Keratinocyte (primary cell): Measurements from ENCODE around the gene POU6F2. TPM values are rescaled to one million over a fixed set of nuclear protein-coding genes. Genes with fewer than 3 reads are reported as not detected.

Experiments
- DNase-seq: peaks from one replicate; pipeline ENCODE4 v3.0.0-alpha.2; 2011; ENCODE audit warnings: low read depth, missing footprints, low spot score
- FAIRE-seq: peaks from 2 replicates; lab custom pipeline; 2011; peaks lifted over from hg19 to GRCh38; lab: Jason Lieb, UNC
- H2AFZ ChIP-seq: 2 replicates; pipeline ENCODE4 v1.6.0; 2012; ENCODE audit warnings: low read length, control low read depth, inconsistent platforms; ENCODE audit not compliant: control insufficient read depth
- H3K27ac ChIP-seq: 2 replicates; pipeline ENCODE4 v1.5.1; 2011; ENCODE audit warnings: low read length; ENCODE audit not compliant: control insufficient read depth, insufficient read depth
- H3K27me3 ChIP-seq: 3 replicates; pipeline ENCODE4 v1.6.0; 2011; ENCODE audit warnings: low read length; ENCODE audit not compliant: control insufficient read depth, insufficient read depth; ENCODE audit errors: extremely low read depth
- H3K36me3 ChIP-seq, 2 experiments: 2 replicates in 1 of 2; 3 replicates in 1 of 2; pipeline ENCODE4 v1.5.1; 2011; ENCODE audit warnings: low read length in 2 of 2, mild to moderate bottlenecking in 1 of 2; ENCODE audit not compliant: control insufficient read depth in 2 of 2, insufficient read depth in 2 of 2; ENCODE audit errors: extremely low read depth in 1 of 2
- H3K4me1 ChIP-seq: 3 replicates; pipeline ENCODE4 v1.5.1; 2011; ENCODE audit warnings: low read length; ENCODE audit not compliant: control insufficient read depth, insufficient read depth; ENCODE audit errors: extremely low read depth
- H3K4me2 ChIP-seq: 3 replicates; pipeline ENCODE4 v1.6.0; 2011; ENCODE audit warnings: low read depth, low read length; ENCODE audit not compliant: control insufficient read depth, insufficient read depth; ENCODE audit errors: extremely low read depth
- H3K4me3 ChIP-seq, 3 experiments: fragments of 200-600 bp in 1 of 3; sonication (generic) in 1 of 3; 2 replicates in 2 of 3; 3 replicates in 1 of 3; pipeline ENCODE4 v1.5.1; 2011 to 2016; ENCODE audit warnings: low read length in 3 of 3, mild to moderate bottlenecking in 3 of 3, control low read depth in 2 of 3, inconsistent platforms in 1 of 3, low read depth in 1 of 3, mixed read lengths in 1 of 3, mixed run types in 1 of 3, moderate library complexity in 1 of 3; ENCODE audit not compliant: control insufficient read depth in 2 of 3, insufficient read depth in 2 of 3; ENCODE audit errors: extremely low read depth in 1 of 3
- H3K79me2 ChIP-seq: 2 replicates; pipeline ENCODE4 v1.6.0; 2012; ENCODE audit warnings: low read length; ENCODE audit not compliant: control insufficient read depth, insufficient read depth
- H3K9ac ChIP-seq: 3 replicates; pipeline ENCODE4 v1.6.0; 2011; ENCODE audit warnings: low read length; ENCODE audit not compliant: control insufficient read depth, insufficient read depth; ENCODE audit errors: extremely low read depth
- H3K9me1 ChIP-seq: 3 replicates; pipeline ENCODE4 v1.6.0; 2011; ENCODE audit warnings: low read length; ENCODE audit not compliant: control insufficient read depth, insufficient read depth; ENCODE audit errors: extremely low read depth
- H3K9me3 ChIP-seq: 2 replicates; pipeline ENCODE4 v1.5.1; 2012; ENCODE audit warnings: low read depth, low read length; ENCODE audit not compliant: control insufficient read depth
- H4K20me1 ChIP-seq: 3 replicates; pipeline ENCODE4 v1.6.0; 2011; ENCODE audit warnings: low read length; ENCODE audit not compliant: control insufficient read depth, insufficient read depth; ENCODE audit errors: extremely low read depth
- CTCF ChIP-seq, 3 experiments: IDR thresholded peaks in 1 of 3; conservative IDR thresholded peaks in 1 of 3; optimal IDR thresholded peaks in 1 of 3; 2 replicates in 2 of 3; 3 replicates in 1 of 3; pipeline versions ENCODE3 to v1.5.1; 2011; ENCODE audit warnings: low read length in 3 of 3, mild to moderate bottlenecking in 3 of 3, moderate library complexity in 2 of 3, control low read depth in 1 of 3, inconsistent platforms in 1 of 3; ENCODE audit not compliant: insufficient read depth in 2 of 3; ENCODE audit errors: extremely low read depth in 1 of 3
- EZH2 ChIP-seq: IDR thresholded peaks from one replicate; pipeline ENCODE4 v1.6.1; 2012; ENCODE audit warnings: inconsistent platforms, mild to moderate bottlenecking, low read length, moderate library complexity
- dilution Hi-C: fragments of 300-500 bp; cut with MboI; formaldehyde crosslinking; loops from one replicate; pipeline ENCODE4 v1.7.0; 2020; ENCODE audit warnings: low sequenced_read_pairs; ENCODE audit not compliant: extremely low pct_ligation_motif_present
- polyA plus RNA-seq, 5 experiments: library from polyadenylated mRNA; depleted of rRNA in 3 of 5; stranded (reverse) in 3 of 5; stranded (forward) in 1 of 5; unstranded in 1 of 5; fragments of >200 nt; gene quantifications; 1 replicate in 1 of 5; 2 replicates in 3 of 5; 3 replicates in 1 of 5; pipeline versions ENCODE4 v1.2.1 to v1.2.3, GENCODE V29; 2011 to 2012; ENCODE audit warnings: missing spikeins in 2 of 5, low read depth in 1 of 5, low replicate concordance in 1 of 5

The POU6F2 gene
- polyA plus RNA-seq, 1 donor (not counting 4 experiments of a cell fraction or from before 2014, with no cell fraction given), result not detected

- no peaks in the 10 kb centered on the region for H3K36me3 ChIP-seq
- H3K9ac ChIP-seq, result no peak overlapping the region
- dilution Hi-C loops, result no loop called here
- H3K79me2 ChIP-seq, result no peaks in the 10 kb centered on the region
- no peak for TF ChIP-seq EZH2
- no peak for TF ChIP-seq CTCF (optimal IDR thresholded peaks at IDR 0.05 in 1 of 3, IDR thresholded peaks at IDR 0.05 in 1 of 3, conservative IDR thresholded peaks at IDR 0.05 in 1 of 3; ENCODE audit: extremely low read depth in 1 of 3, insufficient read depth in 2 of 3, low read length in 3 of 3)
- no peak overlapping the region for H3K27ac ChIP-seq
- no peaks in the 10 kb centered on the region for H3K4me1 ChIP-seq
- H3K4me3 ChIP-seq, result no peak overlapping the region
- no peaks in the 10 kb centered on the region for H3K9me1 ChIP-seq
- H3K27me3 ChIP-seq, result peaks cover 8% of the 10 kb centered on the region
- H2AFZ ChIP-seq, result no peak overlapping the region
- no peak for FAIRE-seq
- H4K20me1 ChIP-seq, result no peaks in the 10 kb centered on the region
- no peaks in the 10 kb centered on the region for H3K9me3 ChIP-seq
- no peak for DNase-seq
- H3K4me2 ChIP-seq, result no peak overlapping the region
These were observed 109.1 kb downstream of the POU6F2 start for GRCh38 chr7:39086638-39087360.

DNA sequence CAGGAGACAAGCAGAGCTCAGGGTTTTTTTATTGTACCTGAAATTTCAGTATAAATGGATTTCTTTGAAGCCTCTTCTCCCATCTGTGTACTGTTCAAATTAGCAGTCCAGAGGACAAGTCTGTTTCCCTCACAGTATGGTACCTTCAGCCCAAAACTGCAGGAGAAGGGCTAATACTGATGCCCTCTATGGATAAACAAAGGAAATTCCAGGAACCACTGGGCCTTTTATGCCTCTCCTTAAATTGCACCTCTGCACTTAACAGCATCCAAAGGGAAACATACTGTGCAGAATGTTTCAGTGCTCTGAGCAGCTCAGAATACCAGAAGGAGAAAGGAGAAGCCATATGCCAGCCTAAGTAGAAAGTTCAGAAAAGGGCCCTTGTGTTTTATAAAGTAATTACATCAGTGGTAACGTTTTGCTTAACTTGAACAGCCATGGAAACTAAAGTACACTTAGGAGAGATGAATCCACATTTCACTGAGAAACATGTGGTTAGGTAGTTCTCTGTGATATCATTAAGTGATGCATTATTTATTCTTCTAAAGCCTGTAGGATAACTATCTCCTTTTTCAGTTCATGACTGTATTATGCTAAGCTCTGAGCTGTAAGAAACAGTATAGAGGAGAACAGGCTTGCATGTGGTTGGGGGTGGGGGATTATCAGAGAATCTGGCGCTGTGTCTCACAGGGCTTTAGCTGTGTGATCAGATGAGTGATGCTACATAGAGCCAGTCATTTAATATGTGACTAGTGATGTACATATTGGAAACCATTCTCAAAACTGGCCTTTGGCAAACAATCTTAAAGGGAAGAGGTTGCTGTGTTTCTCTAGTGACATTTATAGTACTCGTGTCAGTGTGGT, 111.3 kb downstream of the POU6F2 start:
- Histone ChIP-seq H3K4me1 (no peaks in the 10 kb centered on the region), H4K20me1 (no peaks in the 10 kb centered on the region), H3K9me1 (no peaks in the 10 kb centered on the region), H3K27me3 (peaks cover 8% of the 10 kb centered on the region), H2AFZ (no peak overlapping the region), H3K9ac (no peak overlapping the region), H3K79me2 (no peaks in the 10 kb centered on the region), H3K27ac (no peak overlapping the region), H3K36me3 (no peaks in the 10 kb centered on the region), H3K4me3 (no peak overlapping the region), H3K9me3 (no peaks in the 10 kb centered on the region), H3K4me2 (no peak overlapping the region)
- DNase-seq (no peak), FAIRE-seq (no peak)
- dilution Hi-C loops, result no loop called here
- TF ChIP-seq CTCF (optimal IDR thresholded peaks at IDR 0.05 in 1 of 3, IDR thresholded peaks at IDR 0.05 in 1 of 3, conservative IDR thresholded peaks at IDR 0.05 in 1 of 3; ENCODE audit: extremely low read depth in 1 of 3, insufficient read depth in 2 of 3, low read length in 3 of 3) (no peak), EZH2 (no peak)
